Ishikawa (cell line): Measurements from ENCODE around the gene TIMM44.

ENCODE experiments used
- CEBPB ChIP-seq: IDR thresholded peaks from 2 replicates; pipeline ENCODE4 v1.6.1; 2012
- CREB1 ChIP-seq: IDR thresholded peaks from 2 replicates; pipeline ENCODE4 v1.6.1; 2012; ENCODE audit warnings: low read depth
- EGR1 ChIP-seq: IDR thresholded peaks from 2 replicates; pipeline ENCODE4 v1.6.1; 2012
- EP300 ChIP-seq: IDR thresholded peaks from 2 replicates; pipeline ENCODE4 v1.6.1; 2012; ENCODE audit warnings: borderline replicate concordance
- FOXM1 ChIP-seq: IDR thresholded peaks from 2 replicates; pipeline ENCODE4 v1.6.1; 2012; ENCODE audit warnings: low read depth, borderline replicate concordance
- MAX ChIP-seq: IDR thresholded peaks from 2 replicates; pipeline ENCODE4 v1.6.1; 2012
- NFIC ChIP-seq: IDR thresholded peaks from 2 replicates; pipeline ENCODE4 v1.6.1; 2012
- RAD21 ChIP-seq: IDR thresholded peaks from 2 replicates; pipeline ENCODE4 v1.6.1; 2012; ENCODE audit warnings: low read depth
- REST ChIP-seq: IDR thresholded peaks from 2 replicates; pipeline ENCODE4 v1.6.1; 2012; ENCODE audit warnings: low read depth, mild to moderate bottlenecking
- TAF1 ChIP-seq: IDR thresholded peaks from 2 replicates; pipeline ENCODE4 v1.6.1; 2012; ENCODE audit warnings: low read depth, mild to moderate bottlenecking
- TCF12 ChIP-seq: IDR thresholded peaks from 2 replicates; pipeline ENCODE4 v1.6.1; 2012; ENCODE audit warnings: low read depth
- TEAD4 ChIP-seq: IDR thresholded peaks from 2 replicates; pipeline ENCODE4 v1.6.1; 2012
- USF1 ChIP-seq: IDR thresholded peaks from 2 replicates; pipeline ENCODE4 v1.6.1; 2012
- YY1 ChIP-seq: IDR thresholded peaks from 2 replicates; pipeline ENCODE4 v1.6.1; 2012; ENCODE audit warnings: low read depth
- ZBTB7A ChIP-seq: IDR thresholded peaks from 2 replicates; pipeline ENCODE4 v1.6.1; 2012; ENCODE audit warnings: low read depth

The TIMM44 gene

GRCh38 chr19:7985481-7985911, 42.0 kb upstream of the TIMM44 start:
- TF ChIP-seq EP300 (no peak), ZBTB7A (no peak), TCF12 (no peak), REST (no peak), EGR1 (no peak), CEBPB (no peak), TEAD4 (no peak), MAX (no peak), TAF1 (no peak), RAD21 (no peak), NFIC (no peak), FOXM1 (no peak), YY1 (no peak), USF1 (no peak)

- TF ChIP-seq CREB1 (no peak), FOXM1 (no peak), NFIC (no peak), USF1 (no peak), TEAD4 (no peak)
Observed at GRCh38 chr19:7983995-7984837, 40.8 kb upstream of the TIMM44 start.

GRCh38 chr19:7983286-7983950, 40.0 kb upstream of the TIMM44 start:
- no peak for TF ChIP-seq NFIC
- TF ChIP-seq YY1, result no peak
- no peak for TF ChIP-seq TAF1
- TF ChIP-seq EGR1, result no peak
- no peak for TF ChIP-seq CREB1
- no peak for TF ChIP-seq MAX
- no peak for TF ChIP-seq ZBTB7A
- no peak for TF ChIP-seq TEAD4
- no peak for TF ChIP-seq FOXM1
- TF ChIP-seq RAD21, result no peak
- no peak for TF ChIP-seq EP300
- TF ChIP-seq CEBPB, result no peak
- no peak for TF ChIP-seq TCF12
- no peak for TF ChIP-seq REST
- no peak for TF ChIP-seq USF1

GRCh38 chr19:7982651-7983099, 39.2 kb upstream of the TIMM44 start:
- no peak for TF ChIP-seq USF1
- TF ChIP-seq EP300, result no peak
- TF ChIP-seq CEBPB, result no peak
- no peak for TF ChIP-seq MAX
- TF ChIP-seq FOXM1, result no peak
- no peak for TF ChIP-seq TEAD4
- no peak for TF ChIP-seq TCF12
- no peak for TF ChIP-seq CREB1
- TF ChIP-seq REST, result no peak
- no peak for TF ChIP-seq RAD21
- TF ChIP-seq NFIC, result no peak
- TF ChIP-seq ZBTB7A, result no peak
